Vagina (tissue), 2 donors: ENCODE results near the gene UNC93B1. TPM values are rescaled to one million over a fixed set of nuclear protein-coding genes. Genes with fewer than 3 reads are reported as not detected.

Experiments
- DNase-seq, 2 donors: peaks; one replicate each; pipeline ENCODE4 v3.0.0-alpha.2; 2017; ENCODE audit errors: extremely low spot score in 2 of 2
- H3K27ac ChIP-seq: fragments of 200-600 bp; sonication (generic); one replicate; pipeline ENCODE4 v1.5.1; 2019
- H3K27me3 ChIP-seq: fragments of 200-600 bp; sonication (generic); one replicate; pipeline ENCODE4 v1.5.1; 2019
- H3K36me3 ChIP-seq, 2 donors: fragments of 200-600 bp; sonication (generic); one replicate each; pipeline ENCODE4 v1.5.1; 2017 to 2019
- H3K4me1 ChIP-seq: fragments of 200-600 bp; sonication (generic); one replicate; pipeline ENCODE4 v1.5.1; 2019
- H3K4me3 ChIP-seq, 2 donors: fragments of 200-600 bp; sonication (generic); 1 replicate in 1 of 2; 2 replicates in 1 of 2; pipeline ENCODE4 v1.5.1; 2016 to 2019
- H3K9me3 ChIP-seq: fragments of 200-600 bp; sonication (generic); one replicate; pipeline ENCODE4 v1.5.1; 2019
- CTCF ChIP-seq, 3 experiments: fragments of 450-650 bp in 2 of 3; fragments of 200-600 bp in 1 of 3; sonication (generic) in 1 of 3; IDR thresholded peaks; one replicate each; pipeline ENCODE4 v1.5.1; 2017 to 2019; ENCODE audit warnings: antibody characterized with exemption in 3 of 3, mild to moderate bottlenecking in 2 of 3, moderate library complexity in 2 of 3
- POLR2A ChIP-seq, 2 donors: fragments of 450-650 bp; IDR thresholded peaks; one replicate each; pipeline ENCODE4 v1.6.1; 2017; ENCODE audit warnings: antibody characterized with exemption in 2 of 2, mild to moderate bottlenecking in 2 of 2, moderate library complexity in 2 of 2
- POLR2AphosphoS5 ChIP-seq, 2 donors: sonication (generic); formaldehyde crosslinking; IDR thresholded peaks; one replicate each; pipeline ENCODE4 v1.9.0; 2017; ENCODE audit warnings: antibody characterized with exemption in 2 of 2, mild to moderate bottlenecking in 2 of 2, low read depth in 1 of 2; ENCODE audit not compliant: insufficient read depth in 1 of 2
- intact Hi-C: fragments of 100-400 bp; cut with DNase I; formaldehyde crosslinking; loops from one replicate; pipeline ENCODE4 v1.15.1; 2023
- total RNA-seq: library from RNA; depleted of rRNA; stranded (reverse); fragments of >200 nt; gene quantifications from one replicate; pipeline ENCODE4 v1.2.3, GENCODE V29; 2016

UNC93B1 gene
- total RNA-seq, 1 donor from 2014 or later = 30.4 TPM

GRCh38 chr11:68042219-68043028 lies 38.5 kb upstream of the UNC93B1 start:
- TF ChIP-seq POLR2AphosphoS5 (IDR thresholded peaks at IDR 0.05; ENCODE audit: insufficient read depth in 1 of 2, low read depth in 1 of 2) (no peak), CTCF (IDR thresholded peaks at IDR 0.05) (no peak), POLR2A (IDR thresholded peaks at IDR 0.05) (no peak)
- no peak for DNase-seq
- Histone ChIP-seq H3K36me3 (peaks cover 0 to 7% of the 10 kb centered on the region in 2 donors), H3K27me3 (no peaks in the 10 kb centered on the region), H3K4me3 (peak overlapping the region in 1 of 2 donors; percentile 19), H3K4me1 (peaks cover 67% of the 10 kb centered on the region), H3K9me3 (no peaks in the 10 kb centered on the region), H3K27ac (peak overlapping the region; percentile 96)
- intact Hi-C loops = no loop called here

GRCh38 chr11:68041617-68042218 lies 37.8 kb upstream of the UNC93B1 start:
- intact Hi-C loops = no loop called here
- no peak for DNase-seq
- H3K36me3 ChIP-seq = peaks cover 0 to 7% of the 10 kb centered on the region in 2 donors
- peak overlapping the region; percentile 96 for H3K27ac ChIP-seq
- H3K9me3 ChIP-seq = no peaks in the 10 kb centered on the region
- peaks cover 74% of the 10 kb centered on the region for H3K4me1 ChIP-seq
- no peak overlapping the region for H3K4me3 ChIP-seq
- TF ChIP-seq POLR2A (IDR thresholded peaks at IDR 0.05) = no peak
- TF ChIP-seq POLR2AphosphoS5 (IDR thresholded peaks at IDR 0.05; ENCODE audit: insufficient read depth in 1 of 2, low read depth in 1 of 2) = no peak
- no peak for TF ChIP-seq CTCF (IDR thresholded peaks at IDR 0.05)
- H3K27me3 ChIP-seq = no peaks in the 10 kb centered on the region

- no peak for DNase-seq
- Histone ChIP-seq H3K36me3 (peaks cover 0 to 7% of the 10 kb centered on the region in 2 donors), H3K9me3 (no peaks in the 10 kb centered on the region), H3K27me3 (no peaks in the 10 kb centered on the region), H3K27ac (peak overlapping the region; percentile 96), H3K4me1 (peaks cover 78% of the 10 kb centered on the region), H3K4me3 (peak overlapping the region; percentile 84 to 90)
- intact Hi-C loops = no loop called here
- TF ChIP-seq CTCF (IDR thresholded peaks at IDR 0.05) (no peak), POLR2AphosphoS5 (IDR thresholded peaks at IDR 0.05; ENCODE audit: insufficient read depth in 1 of 2, low read depth in 1 of 2) (no peak), POLR2A (IDR thresholded peaks at IDR 0.05) (no peak)
These were observed 37.2 kb upstream of the UNC93B1 start for GRCh38 chr11:68040957-68041591.

GRCh38 chr11:68040101-68040956 lies 36.4 kb upstream of the UNC93B1 start:
- Histone ChIP-seq H3K36me3 (peaks cover 0 to 7% of the 10 kb centered on the region in 2 donors), H3K4me1 (peaks cover 78% of the 10 kb centered on the region), H3K9me3 (no peaks in the 10 kb centered on the region), H3K4me3 (peak overlapping the region; percentile 84 to 90), H3K27ac (peak overlapping the region; percentile 96), H3K27me3 (no peaks in the 10 kb centered on the region)
- intact Hi-C loops = no loop called here
- no peak for DNase-seq
- TF ChIP-seq CTCF (IDR thresholded peaks at IDR 0.05) (no peak), POLR2AphosphoS5 (IDR thresholded peaks at IDR 0.05; ENCODE audit: insufficient read depth in 1 of 2, low read depth in 1 of 2) (peak; percentile 25 to 68), POLR2A (IDR thresholded peaks at IDR 0.05) (no peak)
